HG03521 (cell line): ENCODE measurements around the gene CCDC57.

Experiments
- ATAC-seq: cut with Tn5 transposase; IDR thresholded peaks from one replicate; pipeline ENCODE4 v1.9.1; 2021; ENCODE audit warnings: mild to moderate bottlenecking, moderate library complexity; ENCODE audit not compliant: unreplicated experiment

Gene CCDC57

GRCh38 chr17:82247182-82247823 is 34.7 kb upstream of the CCDC57 start:
- no peak for ATAC-seq

GRCh38 chr17:82246365-82247181 is 33.9 kb upstream of the CCDC57 start:
- ATAC-seq = no peak

GRCh38 chr17:82246040-82246364 is 33.4 kb upstream of the CCDC57 start:
- ATAC-seq = no peak

DNA sequence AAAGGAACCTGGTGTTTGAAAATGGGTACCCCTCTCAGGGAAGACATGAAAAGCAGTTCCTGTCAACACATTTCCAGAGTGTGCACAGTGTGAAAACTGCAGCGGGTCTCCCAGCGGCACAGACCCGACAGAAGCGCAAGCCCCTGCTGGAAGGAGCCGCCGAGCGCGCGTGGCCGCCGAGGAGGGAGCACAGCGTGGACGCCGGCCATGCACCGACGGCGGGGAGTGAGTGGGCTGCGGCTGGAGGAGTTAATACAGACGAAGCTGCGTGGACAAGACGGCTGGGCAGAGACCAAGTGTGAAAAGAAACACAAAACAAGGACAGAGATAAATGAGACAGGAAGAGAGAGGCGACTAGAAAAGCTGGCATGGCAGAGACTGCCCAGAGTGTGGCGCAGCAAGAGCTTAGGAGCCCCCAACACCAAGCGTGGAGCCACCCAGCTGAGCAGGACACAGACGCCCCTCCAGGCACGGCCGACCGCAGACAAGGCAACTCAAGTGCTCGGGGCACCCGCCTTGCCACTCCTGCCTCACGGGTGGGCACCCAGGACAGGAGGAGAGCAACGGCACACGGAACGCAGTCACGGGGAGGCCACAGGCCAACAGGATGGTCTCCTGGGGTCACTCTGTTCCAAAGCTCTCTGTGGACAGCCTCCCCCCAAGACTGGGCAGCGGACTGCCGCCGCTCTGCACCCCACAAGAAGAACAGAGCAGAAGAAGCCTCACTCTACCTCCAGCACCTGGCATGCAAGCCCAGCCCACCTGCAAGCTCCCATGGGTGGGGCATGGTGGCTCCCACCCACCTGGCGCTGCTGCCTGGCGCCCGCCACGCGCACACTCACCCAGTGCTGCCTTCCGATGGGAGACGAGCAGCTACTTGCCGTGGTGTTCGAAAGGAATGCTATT is 32.7 kb upstream of the CCDC57 start:
- ATAC-seq = no peak

- no peak for ATAC-seq
These were observed 31.9 kb upstream of the CCDC57 start for GRCh38 chr17:82244413-82245133.

DNA sequence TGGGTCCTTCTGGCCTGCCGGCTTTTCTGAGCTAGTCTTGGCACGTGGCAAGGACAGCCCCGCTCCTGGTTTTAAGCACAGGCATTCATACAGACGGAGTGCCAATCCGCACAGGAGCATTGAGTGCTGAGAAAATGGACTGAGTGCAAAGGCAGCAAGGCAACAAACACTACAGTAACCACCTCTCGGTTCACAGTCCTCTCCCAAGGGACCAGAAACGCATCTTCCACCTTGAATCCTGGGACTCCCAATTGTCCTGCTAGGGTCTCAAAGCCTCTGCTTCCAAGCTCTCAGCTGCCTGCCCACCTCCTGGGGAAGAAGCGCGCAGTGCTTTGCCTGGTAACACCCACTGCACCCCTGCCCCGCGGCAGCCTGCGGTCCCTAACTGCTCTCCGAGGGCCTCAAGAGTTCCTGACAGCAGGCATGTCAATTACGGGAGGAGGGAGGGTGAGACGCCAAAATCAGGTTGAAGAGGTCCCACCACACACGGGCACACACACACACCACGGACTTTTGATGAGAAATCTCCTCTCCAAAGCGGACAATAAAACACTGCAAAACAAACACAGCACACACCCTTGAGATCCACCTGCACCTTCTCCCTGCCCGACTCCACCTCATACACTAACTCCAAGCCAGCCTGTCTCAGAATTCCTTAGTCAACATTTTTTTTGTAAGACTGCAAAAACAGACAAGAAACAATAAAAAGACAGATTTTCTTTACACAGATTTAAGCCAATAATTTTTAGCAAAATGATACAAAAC is 31.2 kb upstream of the CCDC57 start:
- ATAC-seq = no peak

DNA sequence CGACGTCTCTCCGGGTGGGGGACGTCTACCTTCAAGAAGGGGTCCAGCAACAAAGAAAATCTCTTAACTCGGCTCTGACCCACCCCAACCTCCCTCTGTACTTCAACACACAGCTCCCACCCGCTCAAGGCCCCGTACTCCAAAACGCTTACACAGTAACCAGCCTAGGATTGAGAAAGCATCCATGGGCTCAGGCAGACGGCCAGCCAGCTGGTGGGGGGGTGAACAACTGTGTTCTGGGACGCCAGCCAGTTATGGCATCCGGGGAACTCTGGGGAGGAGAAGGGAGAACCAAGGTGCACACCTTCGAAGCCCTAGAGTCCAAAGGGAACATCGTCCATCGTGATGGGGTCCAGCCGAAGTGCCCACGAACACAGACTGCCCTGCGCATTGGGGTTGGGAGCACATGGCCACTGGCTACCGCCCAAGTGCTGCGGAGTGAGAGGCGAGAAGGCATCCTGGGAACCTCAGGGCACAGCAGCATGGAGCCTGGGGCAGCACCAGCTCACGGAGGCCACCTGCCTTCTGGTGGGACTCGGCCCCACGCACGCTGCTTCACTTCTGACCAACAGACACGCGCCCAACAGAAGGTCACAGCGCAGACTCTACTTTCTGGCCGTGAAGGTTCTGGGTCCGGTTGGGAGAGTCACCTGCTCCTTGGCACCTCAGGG is 30.5 kb upstream of the CCDC57 start:
- ATAC-seq = no peak

GRCh38 chr17:82242698-82242976 is 30.0 kb upstream of the CCDC57 start:
- ATAC-seq = no peak

- ATAC-seq = no peak
These were observed 29.5 kb upstream of the CCDC57 start for GRCh38 chr17:82241926-82242697.

- no peak for ATAC-seq
These were observed 28.7 kb upstream of the CCDC57 start for GRCh38 chr17:82241183-82241925.

DNA sequence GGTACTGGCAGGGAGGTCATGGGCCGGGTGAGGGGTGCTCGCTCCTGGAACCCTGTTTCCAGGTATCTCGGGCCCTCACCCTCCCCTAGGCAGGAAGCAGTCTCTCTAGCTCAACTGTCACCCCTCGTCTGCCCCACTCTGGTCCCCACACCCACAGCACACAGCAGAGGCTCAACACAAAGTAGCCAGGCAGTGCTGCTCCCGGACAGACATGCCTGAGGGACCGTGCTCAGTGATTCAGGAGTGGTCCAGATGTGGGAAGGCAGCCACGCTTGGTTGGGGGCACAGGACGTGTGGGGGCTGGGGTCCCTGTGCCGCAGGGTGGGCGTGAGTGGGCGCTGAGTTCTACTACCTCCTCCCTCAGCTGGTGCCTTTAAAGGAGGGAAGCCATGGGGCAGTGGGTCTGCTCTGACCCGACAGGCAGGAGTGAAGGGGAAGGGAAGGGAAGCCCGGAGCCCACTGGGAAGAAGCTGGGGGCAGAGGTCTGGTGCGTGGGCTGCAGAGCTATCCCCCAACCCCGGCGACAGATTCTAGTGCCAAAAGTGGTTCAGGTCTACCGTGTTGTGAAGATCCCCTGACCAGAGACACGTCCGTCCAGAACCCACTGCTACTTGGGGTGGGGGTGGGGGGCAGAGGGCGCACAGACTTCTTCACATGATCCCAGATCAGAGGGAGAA is 28.0 kb upstream of the CCDC57 start:
- no peak for ATAC-seq

DNA sequence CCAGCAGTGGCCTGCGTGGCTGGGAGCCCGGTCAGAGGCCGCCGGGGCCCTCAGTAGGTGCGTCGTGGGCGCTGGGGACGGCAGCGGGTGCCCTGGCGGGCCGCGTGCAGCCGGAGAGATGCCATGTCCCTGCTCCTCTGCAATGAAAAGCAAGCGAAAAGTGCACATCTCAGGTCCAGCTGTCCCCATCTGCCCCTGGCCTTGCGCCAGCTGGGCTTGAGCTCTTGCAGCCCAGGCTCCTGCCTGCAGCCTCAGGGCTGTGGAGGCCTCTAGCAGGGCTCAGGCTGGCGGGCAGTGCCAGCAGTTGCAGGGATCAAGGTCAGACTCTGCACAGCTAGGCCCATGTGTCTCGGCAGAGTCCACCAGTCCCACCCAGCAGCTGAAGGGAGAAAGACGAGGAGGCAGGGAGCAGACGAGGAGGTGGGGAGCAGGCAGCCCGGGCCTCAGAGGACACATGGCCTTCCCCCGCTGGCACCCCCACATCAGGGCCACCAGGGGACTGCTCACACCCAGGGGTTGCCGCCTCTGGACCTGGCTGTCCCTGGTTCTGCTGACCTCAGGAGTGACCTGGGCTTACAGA is 27.4 kb upstream of the CCDC57 start:
- ATAC-seq = no peak

DNA sequence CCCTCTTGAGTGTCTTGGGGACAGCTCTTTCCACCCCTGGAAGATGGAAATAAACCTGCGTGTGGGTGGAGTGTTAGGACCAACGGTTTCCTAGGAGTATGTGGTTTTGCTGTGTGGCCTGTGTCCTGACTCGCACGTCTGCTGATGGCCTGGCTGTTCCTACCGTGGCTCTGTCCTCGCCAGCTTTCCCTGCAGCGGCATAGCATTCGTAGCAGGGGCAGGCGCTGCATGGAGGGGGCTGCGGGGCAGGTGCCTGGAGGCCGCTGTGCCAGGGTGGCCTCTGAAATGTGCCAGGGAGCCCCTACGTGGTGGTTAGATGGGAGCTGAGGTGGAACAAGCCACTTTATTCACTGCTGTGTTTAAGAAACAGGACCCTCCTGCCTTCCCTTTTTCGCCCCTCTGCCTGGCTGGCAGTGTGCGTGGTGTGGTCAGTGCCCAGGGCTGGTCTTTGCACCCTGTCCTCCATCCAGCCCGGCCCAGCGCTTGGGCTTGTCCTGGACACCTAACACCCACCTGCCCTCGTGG is 26.8 kb upstream of the CCDC57 start:
- ATAC-seq = no peak

- ATAC-seq = no peak
These were observed 26.0 kb upstream of the CCDC57 start for GRCh38 chr17:82238472-82239201.

DNA sequence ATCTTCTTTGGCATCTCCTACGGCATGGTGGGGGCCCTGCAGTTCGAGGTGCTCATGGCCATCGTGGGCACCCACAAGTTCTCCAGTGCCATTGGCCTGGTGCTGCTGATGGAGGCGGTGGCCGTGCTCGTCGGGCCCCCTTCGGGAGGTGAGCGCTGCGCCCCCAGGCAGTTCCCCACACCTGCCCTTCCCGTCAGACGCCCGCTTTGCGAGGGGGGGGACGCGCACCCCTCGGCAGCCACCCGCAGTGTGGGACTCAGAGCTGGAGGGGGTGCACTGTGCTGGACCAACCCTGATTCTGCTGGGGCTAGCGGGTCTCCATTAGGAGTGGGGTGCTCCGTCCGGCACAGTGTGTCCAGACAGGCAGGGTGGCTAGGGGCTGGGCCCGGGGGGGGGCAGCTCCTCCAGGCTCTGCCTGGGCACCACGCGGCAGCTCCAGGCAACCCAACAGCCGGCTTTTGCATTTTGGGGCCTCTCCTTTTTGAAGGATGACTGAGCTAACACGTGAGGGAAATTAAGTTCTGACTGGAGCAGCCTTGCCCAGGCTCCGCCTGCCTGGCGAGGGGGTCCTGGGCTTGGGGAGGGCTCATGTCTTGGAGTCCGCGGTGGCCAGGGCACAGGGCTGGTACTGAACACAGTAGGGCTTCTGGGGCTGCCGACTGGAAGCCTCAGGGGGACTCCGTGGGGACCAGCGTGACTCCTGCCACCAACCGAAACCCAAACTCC is 25.3 kb upstream of the CCDC57 start:
- no peak for ATAC-seq
